ENCODE results near the gene DNASE1L1.

GRCh38 chrX:154401045-154401799, 7.8 kb downstream of the DNASE1L1 start:
- TF ChIP-seq EZH2 (IDR thresholded peaks at IDR 0.05; ENCODE audit: borderline replicate concordance) (no peak), CTCF (IDR thresholded peaks at IDR 0.05; ENCODE audit: poor library complexity) (no peak)
